Measurements from ENCODE around the gene PYGO2. TPM values are rescaled to one million over a fixed set of nuclear protein-coding genes. Genes with fewer than 3 reads are reported as not detected.

PYGO2 gene
- total RNA-seq, 1 donor from 2014 or later: 29.2 TPM

GRCh38 chr1:155009221-155009711, 47.7 kb upstream of the PYGO2 start:
- no peak for DNase-seq (ENCODE audit: extremely low spot score, unreplicated experiment)
- Mint-ChIP-seq H3K36me3 (ENCODE audit: unreplicated experiment) (peaks cover 2% of the 10 kb centered on the region), H3K9me3 (ENCODE audit: unreplicated experiment) (no peaks in the 10 kb centered on the region), H3K4me1 (ENCODE audit: unreplicated experiment) (peaks cover 26% of the 10 kb centered on the region), H3K27ac (ENCODE audit: unreplicated experiment) (no peak overlapping the region), H3K27me3 (ENCODE audit: unreplicated experiment) (no peaks in the 10 kb centered on the region), H3K4me3 (ENCODE audit: unreplicated experiment) (no peak overlapping the region)
- no peak for TF ChIP-seq CTCF (IDR thresholded peaks at IDR 0.05)

DNA sequence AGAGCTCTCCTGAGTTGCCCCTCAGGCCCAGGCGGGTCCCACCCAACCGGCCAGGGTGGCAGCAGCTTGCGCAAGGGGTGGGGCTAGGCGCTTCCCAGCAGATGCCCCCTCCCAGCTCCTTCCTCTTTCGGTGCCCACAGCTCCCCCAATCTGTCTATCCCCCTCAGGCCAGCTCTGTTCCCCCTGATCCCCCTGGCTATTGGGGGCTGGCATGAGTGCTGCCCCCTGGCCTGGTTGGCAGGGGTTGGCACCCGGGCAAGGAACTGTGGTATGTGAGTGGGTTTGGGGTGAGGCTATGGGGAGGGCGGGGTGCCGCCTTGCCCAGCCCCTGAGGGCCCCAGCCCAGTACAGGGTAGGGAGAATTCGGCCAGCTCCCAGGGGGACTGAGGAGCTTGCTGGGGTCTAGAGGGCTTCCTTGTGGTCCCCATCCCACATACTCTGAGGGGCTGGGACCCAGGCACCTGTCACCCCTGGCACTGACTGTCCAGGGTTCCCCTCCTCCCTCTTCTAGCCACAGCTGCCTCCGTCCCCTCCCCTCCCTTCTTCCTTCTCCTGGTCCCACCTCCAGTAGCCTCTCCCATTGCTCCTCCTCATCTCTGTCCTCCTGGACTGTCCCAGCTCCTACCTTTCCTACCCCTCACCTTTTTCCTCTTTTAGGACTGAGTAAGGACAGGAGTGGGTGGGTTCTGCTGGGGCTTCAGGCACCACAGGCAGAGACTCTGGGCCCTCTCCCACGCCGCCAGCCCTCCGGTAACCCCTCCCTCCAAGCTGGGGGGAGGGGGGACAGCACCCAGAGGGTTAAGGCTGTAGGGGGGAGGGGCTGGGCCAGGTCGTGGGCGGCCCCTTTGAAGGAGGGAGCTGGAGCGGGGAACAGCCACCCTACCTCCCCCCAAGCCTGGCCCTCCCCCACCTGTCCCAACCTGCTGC, 46.7 kb upstream of the PYGO2 start:
- H3K4me3 Mint-ChIP-seq (ENCODE audit: unreplicated experiment): no peak overlapping the region
- peaks cover 31% of the 10 kb centered on the region for H3K4me1 Mint-ChIP-seq (ENCODE audit: unreplicated experiment)
- no peaks in the 10 kb centered on the region for H3K9me3 Mint-ChIP-seq (ENCODE audit: unreplicated experiment)
- DNase-seq (ENCODE audit: extremely low spot score, unreplicated experiment): no peak
- H3K36me3 Mint-ChIP-seq (ENCODE audit: unreplicated experiment): peaks cover 2% of the 10 kb centered on the region
- no peak for TF ChIP-seq CTCF (IDR thresholded peaks at IDR 0.05)
- H3K27ac Mint-ChIP-seq (ENCODE audit: unreplicated experiment): no peak overlapping the region
- H3K27me3 Mint-ChIP-seq (ENCODE audit: unreplicated experiment): no peaks in the 10 kb centered on the region

DNA sequence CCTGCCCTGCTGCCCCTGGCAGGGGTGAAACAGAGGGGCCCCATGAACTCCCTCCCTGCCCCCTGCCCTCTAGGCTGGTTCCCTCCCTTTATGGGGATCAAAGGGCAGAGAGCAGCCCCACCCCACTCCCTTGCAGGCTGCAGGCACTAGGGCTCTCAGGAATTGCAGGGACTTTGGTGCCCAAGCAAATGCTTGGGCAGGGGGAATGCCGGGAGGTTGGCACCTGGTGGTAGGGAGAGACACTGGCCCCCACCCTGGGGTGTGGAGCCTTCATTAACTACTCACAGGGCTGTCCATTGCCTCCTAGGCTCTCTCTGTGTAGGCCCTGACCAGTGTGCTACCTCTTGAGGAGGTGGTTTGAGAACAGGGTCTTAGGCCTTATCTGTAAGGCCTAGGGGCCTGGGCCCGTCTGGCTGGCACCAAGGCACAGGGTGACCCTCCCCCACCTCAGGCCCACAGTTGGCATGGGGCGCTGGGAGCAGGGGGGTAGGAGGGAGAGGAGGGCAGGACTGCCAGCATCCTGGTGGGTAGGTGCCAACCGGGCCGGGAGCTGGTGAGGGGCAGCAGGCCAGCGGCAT, 45.8 kb upstream of the PYGO2 start:
- DNase-seq (ENCODE audit: extremely low spot score, unreplicated experiment): no peak
- peaks cover 2% of the 10 kb centered on the region for H3K36me3 Mint-ChIP-seq (ENCODE audit: unreplicated experiment)
- H3K4me3 Mint-ChIP-seq (ENCODE audit: unreplicated experiment): no peak overlapping the region

GRCh38 chr1:155006601-155007101, 45.1 kb upstream of the PYGO2 start:
- no peaks in the 10 kb centered on the region for H3K9me3 Mint-ChIP-seq (ENCODE audit: unreplicated experiment)
- peaks cover 2% of the 10 kb centered on the region for H3K36me3 Mint-ChIP-seq (ENCODE audit: unreplicated experiment)
- H3K4me3 Mint-ChIP-seq (ENCODE audit: unreplicated experiment): no peak overlapping the region
- H3K27ac Mint-ChIP-seq (ENCODE audit: unreplicated experiment): peak overlapping the region; percentile 41
- no peaks in the 10 kb centered on the region for H3K27me3 Mint-ChIP-seq (ENCODE audit: unreplicated experiment)
- no peak for TF ChIP-seq CTCF (IDR thresholded peaks at IDR 0.05)
- peaks cover 26% of the 10 kb centered on the region for H3K4me1 Mint-ChIP-seq (ENCODE audit: unreplicated experiment)
- no peak for DNase-seq (ENCODE audit: extremely low spot score, unreplicated experiment)

More for the DNA sequence above, 45.8 kb upstream of the PYGO2 start:
- H3K4me1 Mint-ChIP-seq (ENCODE audit: unreplicated experiment): peaks cover 29% of the 10 kb centered on the region
- TF ChIP-seq CTCF (IDR thresholded peaks at IDR 0.05): no peak
- no peak overlapping the region for H3K27ac Mint-ChIP-seq (ENCODE audit: unreplicated experiment)
- H3K27me3 Mint-ChIP-seq (ENCODE audit: unreplicated experiment): no peaks in the 10 kb centered on the region
- no peaks in the 10 kb centered on the region for H3K9me3 Mint-ChIP-seq (ENCODE audit: unreplicated experiment)
